ENCODE data around the gene CEP135. TPM values are rescaled to one million over a fixed set of nuclear protein-coding genes. Genes with fewer than 3 reads are reported as not detected.
"Not testable (repeated sequence)": the region's sequence is repeated elsewhere in the genome, so short reads cannot be mapped to it uniquely, and the experiment has no call there.

CEP135 gene
- total RNA-seq, 1 donor from 2014 or later: 6.5 TPM

DNA sequence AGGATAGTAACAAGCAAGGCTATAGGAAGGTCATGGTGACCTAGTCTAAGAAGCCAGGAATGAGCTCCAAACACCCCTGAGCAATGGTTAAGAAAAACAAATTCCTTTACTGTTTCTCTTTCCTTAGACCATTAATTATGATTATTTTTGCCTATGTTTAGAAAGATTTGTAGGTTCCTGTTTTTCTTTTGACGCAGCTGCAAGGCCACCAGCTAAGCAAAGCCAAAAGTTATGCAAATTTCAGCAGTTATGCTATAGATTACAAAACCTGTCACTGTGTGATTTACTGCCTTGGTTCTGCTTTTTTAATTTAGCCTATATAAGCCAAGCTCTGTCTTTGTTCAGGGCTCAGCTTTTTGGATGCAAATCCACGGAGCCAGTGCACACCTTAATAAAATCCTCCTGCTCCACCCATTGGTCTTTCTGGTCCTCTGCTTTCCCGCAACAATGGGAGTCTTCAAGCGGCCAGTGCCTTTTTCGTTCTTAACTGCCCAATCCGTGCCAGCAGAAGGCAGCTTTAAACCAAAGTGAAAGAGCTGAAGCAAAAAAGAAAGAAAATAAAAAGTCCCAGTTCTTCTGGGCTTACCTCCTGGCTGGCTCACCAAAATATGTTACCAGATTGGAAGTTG lies 1.4 kb upstream of the CEP135 start:
- DNase-seq (ENCODE audit: low read depth in 2 of 2): peak; percentile 16 to 30

DNA sequence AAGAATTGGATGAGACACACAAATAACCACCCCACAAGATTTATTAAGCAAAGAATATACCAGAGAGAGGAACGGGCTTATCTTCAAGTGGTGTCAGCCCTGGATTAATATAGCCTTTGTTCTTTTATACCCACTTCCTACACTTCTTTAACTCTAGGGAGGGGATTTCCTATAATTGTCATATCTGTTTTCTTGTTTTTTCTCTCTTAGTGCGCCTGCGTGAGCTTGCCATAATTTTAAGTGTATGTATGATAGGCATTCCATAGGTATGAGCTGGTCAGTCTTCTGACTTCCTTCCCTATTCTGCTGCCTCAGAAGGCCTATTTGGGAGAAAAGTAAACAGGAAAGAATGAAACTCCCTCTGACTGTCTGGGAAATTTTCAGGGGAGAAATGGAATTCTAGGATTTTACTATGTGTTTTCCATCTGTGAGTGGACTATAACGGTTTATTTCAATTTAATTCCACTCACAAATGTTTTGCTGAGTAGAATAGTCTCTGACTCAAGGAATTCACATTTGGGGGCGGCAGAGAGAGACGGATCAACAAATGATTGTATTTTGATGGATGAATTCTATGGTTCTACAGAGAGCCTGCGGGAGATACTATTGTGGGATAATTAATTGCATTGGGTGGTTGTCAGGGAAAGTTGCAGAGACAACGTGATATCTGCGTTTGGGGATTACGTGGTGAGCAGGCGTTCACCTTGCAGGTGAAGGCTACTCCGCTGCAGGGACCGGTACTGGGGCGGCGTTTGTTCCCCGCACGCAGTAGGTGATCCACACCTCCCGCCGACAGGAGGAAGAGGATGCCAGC lies 626 bp upstream of the CEP135 start:
- DNase-seq (ENCODE audit: low read depth in 2 of 2): peak; percentile 78 to 98

DNA sequence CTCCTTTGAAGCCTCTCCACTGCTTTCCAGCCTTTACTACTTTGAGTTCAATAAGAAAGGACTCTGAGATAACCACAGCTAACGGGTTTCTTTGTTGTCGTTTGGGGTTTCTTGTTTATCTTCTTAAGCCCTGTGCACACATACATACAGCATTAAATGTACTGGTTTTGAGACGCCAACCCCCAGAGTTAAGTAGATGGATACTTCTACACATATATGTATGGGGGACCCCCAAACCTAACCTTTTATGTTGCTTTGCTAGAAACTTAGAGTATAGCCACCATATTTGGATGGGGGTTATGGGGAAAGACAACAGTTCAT lies 697 bp downstream of the CEP135 start:
- DNase-seq (ENCODE audit: low read depth in 2 of 2): peak in 1 of 2 donors; percentile 9

DNA sequence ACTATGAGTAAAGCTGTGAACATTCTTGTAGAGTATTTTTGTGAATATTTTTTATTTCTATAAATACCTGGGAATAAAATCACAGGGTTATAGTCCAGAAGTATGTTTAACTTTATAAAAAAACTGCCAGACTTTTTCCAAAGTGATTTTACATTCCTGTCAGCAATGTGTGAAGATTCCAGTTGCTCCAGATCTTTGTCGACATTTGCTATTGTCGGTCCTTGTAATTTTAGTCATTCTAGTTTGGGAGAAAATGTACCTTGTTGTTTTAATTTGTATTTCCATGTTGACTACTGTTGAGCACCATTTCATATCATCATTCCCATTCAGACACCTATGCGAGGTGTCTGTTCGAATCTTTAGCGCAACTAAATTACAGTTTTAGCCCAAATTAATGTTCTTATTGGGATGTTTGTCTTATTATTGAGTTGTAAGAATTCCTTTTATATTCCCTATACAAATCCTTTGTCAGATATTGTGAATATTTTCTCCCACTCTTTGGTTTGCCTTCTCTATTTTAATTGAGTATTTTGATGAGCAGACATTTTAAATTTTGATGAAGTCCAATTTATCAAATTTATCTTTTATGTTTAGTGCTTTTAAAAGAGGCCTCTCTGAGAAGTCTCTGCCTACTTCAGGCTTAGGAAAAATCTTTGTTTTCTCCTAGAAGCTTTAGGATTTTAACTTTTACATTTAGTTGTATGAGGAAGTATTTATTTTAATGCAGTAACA lies 2.6 kb downstream of the CEP135 start:
- no peak for DNase-seq (ENCODE audit: low read depth in 2 of 2)

DNA sequence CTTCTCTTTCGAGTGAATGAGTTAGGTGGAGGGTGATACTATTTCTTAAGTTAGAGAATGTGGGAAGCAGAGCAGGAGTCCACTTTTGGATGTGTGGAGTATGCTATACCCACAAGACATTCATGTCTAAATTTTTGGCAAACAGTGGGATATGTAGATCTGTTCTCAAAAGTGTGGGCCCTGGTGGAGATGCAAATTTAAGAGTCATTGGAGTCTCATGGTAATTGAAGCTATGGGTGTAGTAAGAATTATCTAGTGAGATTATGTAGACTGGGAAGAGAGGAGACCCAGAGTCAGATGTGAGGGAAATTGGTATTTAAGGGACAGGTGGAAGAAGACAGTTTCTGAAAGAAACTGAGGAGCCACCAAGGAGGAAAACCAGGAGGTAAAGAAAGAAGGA lies 7.0 kb downstream of the CEP135 start:
- DNase-seq (ENCODE audit: low read depth in 2 of 2): no peak

DNA sequence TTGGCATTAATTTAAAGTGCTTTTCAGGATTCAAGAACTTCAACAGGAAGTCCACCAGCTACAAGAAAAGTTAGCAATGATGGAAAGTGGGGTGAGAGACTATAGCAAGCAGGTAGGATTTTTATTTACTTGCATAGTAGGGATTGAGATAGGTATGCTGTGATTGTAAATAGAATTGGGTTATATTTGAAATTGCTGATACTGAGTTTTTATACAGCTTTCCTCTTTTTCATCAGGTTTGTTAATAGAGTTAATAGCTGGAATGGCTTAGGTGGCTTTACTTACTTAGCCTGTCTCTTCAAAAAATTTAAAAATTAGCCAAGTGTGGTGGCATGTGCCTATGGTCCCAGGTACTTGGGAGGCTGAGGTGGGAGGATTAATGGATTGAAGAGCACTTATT lies 10.9 kb downstream of the CEP135 start:
- no peak for DNase-seq (ENCODE audit: low read depth in 2 of 2)

DNA sequence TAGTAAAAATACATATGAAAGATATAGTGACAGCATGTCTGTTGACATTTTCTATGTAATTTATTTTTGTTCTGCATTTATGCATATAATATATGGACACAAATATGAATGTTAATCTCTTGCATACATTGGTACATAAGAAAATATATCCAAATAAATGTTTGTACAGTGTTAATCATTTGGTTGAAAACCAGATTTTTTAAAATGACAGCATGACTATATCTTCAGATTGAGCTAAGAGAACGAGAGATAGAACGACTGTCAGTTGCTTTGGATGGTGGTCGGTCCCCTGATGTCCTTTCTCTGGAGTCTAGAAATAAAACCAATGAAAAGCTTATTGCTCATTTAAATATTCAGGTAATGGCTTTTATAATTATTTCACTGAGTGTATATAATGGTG lies 15.3 kb downstream of the CEP135 start:
- DNase-seq (ENCODE audit: low read depth in 2 of 2): no peak

DNA sequence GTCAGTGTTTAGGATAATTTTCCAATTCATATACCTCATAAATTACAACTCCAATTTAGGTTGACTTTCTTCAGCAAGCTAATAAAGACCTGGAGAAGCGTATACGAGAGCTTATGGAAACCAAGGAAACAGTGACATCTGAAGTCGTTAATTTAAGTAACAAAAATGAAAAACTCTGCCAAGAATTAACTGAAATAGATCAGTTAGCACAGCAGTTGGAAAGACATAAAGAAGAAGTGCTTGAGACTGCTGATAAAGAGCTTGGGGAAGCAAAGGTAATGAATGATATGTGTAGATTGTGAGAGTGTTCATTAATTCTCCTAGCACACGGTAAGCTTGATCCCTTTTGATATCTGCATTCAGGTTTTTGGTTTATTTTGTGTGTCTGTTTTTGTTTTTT lies 16.8 kb downstream of the CEP135 start:
- DNase-seq (ENCODE audit: low read depth in 2 of 2): no peak

DNA sequence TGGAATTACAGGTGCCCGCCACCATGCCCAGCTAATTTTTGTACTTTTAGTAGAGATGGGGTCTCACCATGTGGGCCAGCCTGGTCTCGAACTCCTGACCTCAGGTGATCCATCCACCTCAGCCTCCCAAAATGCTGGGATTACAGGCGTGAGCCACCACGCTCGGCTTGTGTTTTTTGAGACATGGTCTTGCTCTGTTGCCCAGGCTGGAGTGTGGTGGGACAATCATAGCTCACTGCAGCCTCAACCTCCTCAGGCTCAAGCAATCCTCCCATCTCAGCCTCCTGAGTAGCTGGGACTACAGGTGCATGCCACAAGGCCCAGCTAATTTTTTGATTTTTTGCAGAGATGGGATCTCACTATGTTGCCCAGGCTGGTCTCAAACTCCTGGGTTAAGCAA lies 17.6 kb downstream of the CEP135 start:
- DNase-seq (ENCODE audit: low read depth in 2 of 2): not testable (repeated sequence)

DNA sequence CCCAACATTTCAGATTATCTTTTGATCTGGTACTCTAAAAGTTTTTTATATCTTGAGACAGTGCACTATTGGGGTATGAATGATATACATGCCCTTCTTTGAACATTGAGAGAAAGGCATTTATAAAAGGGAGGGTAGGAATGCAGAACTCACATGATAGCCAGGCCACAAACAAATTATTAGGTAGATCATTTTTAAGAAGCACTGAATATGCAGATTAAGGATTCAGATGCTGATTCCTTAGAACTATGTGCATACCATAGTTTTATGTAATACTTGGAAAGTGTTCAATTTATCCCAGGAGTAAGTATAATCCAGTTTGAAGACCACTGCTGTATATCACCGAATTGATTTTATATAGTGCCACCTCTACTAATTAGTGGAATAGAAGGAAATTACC lies 18.6 kb downstream of the CEP135 start:
- DNase-seq (ENCODE audit: low read depth in 2 of 2): no peak

DNA sequence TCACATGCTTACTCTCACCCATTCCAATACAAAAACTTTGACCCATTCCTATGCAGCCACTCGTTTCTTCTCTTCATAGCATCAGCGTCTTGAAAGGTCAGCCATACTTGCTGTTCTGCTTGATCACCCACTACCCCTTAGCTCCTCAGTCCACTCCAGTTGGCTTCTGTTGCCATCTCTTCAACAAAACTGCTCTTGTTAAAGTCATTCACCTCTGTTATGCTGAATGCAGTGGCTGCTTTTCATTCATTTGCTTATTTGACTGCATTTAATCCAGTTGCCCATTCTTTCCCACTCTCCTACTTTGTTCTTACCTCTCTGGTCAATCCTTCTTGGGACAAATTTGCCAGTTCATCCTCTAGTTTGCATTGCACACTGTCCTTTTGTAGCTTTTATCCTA lies 24.9 kb downstream of the CEP135 start:
- no peak for DNase-seq (ENCODE audit: low read depth in 2 of 2)

DNA sequence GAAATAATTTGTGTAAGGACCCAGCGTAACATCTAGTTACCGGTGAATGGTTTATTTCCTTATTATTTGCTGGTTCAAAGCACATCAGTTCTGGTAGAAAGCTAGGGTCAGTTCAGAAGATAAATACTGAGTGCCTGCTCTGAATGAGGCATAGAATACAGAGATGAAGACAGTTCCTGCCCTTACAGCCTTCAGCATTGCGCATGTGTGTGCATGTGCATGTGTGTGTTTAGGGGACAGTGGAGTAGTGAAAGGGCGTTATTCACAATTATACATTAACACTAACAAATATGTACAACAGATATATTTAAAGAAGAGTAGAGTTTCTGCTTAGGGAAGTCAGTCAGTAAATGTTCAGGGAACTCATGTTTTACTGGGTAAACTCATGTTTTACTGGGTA lies 29.1 kb downstream of the CEP135 start:
- no peak for DNase-seq (ENCODE audit: low read depth in 2 of 2)

DNA sequence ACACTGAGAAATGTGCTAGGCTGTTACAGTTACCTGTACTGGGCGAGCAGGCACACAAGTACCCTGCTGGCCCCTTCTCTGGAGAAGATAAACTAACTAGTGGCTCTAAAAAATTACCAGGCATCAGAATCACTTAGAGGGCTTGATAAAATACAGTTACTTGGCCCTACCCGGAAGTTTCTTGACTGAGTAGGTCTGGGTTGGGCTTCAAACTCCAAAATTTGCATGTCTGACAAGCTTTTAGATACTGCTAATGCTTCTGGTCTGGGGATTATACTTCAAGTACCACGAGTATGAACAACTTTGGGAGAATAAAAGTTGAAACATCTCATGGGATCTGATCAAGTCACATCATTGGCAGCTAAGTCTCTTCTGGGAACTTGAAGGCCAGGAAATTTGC lies 30.8 kb downstream of the CEP135 start:
- no peak for DNase-seq (ENCODE audit: low read depth in 2 of 2)

DNA sequence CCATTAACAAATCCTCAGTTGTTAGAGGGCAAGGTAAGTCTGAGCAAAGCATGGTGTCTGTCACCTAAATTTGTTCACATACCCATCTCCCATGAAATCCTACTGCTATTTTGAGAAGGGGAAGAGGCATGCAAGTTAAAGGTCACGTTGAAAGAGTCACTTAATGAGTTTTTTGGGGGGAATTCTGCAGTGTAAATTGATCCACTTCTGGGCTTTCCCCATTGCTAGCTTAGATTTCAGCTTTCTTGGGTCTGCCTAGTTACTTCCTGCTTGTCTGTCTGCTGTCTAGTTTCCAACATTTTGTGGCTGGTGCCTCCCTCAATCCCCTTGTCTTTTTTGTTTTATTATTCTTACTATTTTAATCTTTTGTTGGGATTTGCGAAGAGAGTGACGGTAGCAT lies 32.0 kb downstream of the CEP135 start:
- no peak for DNase-seq (ENCODE audit: low read depth in 2 of 2)

DNA sequence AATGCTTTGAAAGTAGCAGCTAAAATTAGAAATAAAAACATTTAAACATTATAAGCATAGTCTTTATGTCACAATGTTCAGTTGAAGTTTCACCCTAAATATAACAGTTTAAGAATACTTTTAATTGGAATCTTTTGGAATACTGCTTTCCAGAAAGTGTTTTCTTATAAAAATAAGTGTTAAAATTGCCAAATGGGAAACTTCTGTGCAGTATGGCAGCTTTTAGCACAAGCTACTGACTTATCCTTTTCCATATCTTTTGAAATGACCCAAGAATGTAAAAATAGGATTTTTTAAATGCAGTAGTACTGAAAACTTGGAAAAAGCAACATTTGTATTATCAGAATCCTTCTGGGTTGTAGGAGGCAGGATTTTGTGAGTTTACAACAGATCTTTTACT lies 34.2 kb downstream of the CEP135 start:
- no peak for DNase-seq (ENCODE audit: low read depth in 2 of 2)

DNA sequence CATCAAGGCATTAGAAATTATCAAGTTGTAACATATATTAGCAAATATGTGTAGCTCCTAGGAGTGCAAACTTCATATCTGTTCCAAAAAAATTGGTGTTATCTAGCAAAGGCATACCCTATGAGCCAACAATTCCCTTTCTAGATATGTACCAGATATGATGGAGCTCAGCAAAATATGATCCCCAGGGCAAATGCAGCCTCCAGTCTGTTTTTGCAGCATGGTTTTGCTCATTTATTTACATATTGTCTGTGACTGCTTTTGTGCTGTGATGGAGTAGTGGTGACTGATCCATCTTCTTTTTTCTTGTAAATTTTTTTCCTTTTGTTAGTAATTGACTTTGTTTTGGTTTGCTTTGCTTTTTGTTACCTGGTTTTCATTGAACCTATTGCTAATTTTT lies 41.0 kb downstream of the CEP135 start:
- DNase-seq (ENCODE audit: low read depth in 2 of 2): no peak

DNA sequence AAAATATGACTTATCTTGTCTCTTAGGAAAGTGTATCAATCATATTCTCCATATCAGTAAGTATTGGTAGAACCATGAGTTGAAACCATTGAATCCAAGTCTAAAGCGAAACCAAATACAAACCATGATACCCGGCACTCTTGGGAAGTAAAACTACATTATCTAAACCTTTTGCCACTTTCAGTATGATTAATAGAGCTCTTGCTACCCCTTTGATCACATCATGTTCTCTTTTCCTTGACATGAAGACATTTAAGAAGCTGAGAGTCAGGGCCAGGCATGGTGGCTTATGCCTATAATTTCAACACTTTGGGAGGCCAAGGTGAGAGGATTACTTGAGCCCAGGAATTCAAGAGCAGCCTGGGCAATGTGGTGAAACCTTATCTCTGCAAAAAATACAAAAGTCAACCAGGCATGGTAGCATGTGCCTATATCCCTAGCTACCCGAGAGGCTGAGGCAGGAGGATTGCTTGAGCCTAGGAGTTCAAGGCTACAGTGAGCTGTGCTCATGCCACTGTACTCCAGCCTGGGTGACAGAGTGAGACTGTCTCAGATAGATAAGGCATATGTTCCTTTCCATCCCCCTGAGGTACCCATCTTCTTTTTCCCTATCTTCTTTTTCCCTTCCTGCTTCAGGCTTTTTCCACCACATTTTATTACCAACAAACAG lies 45.4 kb downstream of the CEP135 start:
- no peak for DNase-seq (ENCODE audit: low read depth in 2 of 2)

DNA sequence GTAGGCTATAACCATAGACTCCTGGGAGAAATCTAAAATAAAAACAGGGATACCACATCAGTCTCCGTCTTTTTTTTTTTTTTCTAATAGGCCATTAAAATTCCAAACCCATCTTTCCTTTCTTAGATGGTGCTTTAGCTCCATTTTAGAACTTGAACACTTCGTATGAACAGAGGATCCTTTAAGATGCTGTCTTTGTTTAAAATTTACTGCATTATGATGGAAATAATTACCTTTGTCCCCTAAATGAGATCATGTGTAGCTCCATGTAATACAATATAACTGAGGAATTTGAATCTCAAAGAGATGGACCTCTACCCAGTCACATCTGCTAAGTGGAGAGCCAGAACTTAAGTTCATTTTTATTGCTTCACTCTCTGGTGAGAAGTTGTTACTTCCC lies 47.9 kb downstream of the CEP135 start:
- DNase-seq (ENCODE audit: low read depth in 2 of 2): no peak

DNA sequence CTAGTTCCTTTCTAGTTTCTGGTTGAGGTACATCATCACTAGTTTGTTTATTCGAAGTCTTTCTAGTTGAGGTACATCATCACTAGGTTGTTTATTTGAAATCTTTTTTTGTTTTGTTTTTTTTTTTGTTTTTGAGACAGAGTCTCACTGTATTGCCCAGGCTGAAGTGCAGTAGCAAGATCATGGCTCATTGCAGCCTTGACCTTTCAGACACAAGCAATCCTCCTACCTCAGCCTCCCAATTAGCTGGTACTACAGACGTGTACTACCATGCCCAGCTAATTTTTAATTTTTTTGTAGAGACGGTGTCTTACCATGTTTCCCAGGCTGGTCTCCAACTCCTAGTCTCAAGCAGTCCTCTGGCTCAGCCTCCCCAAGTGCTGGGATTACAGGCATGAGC lies 54.9 kb downstream of the CEP135 start:
- no peak for DNase-seq (ENCODE audit: low read depth in 2 of 2)

DNA sequence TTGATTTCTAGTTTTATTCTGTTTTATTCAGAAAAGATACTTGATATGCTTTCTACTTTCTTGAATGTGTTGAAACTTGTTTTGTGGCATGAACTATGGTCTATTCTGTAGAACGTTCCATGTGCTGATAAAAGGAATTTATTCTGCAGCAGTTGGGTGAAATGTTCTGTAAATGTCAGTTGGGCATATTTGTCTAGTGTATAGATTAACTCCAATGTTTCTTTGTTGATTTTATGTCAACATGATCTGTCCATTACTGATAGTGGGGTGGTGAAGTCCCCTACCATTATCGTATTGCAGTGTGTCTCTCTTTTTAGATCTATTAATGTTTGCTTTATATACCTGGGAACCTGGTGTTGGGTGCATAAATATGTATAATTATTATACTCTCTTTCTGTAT lies 55.5 kb downstream of the CEP135 start:
- no peak for DNase-seq (ENCODE audit: low read depth in 2 of 2)

DNA sequence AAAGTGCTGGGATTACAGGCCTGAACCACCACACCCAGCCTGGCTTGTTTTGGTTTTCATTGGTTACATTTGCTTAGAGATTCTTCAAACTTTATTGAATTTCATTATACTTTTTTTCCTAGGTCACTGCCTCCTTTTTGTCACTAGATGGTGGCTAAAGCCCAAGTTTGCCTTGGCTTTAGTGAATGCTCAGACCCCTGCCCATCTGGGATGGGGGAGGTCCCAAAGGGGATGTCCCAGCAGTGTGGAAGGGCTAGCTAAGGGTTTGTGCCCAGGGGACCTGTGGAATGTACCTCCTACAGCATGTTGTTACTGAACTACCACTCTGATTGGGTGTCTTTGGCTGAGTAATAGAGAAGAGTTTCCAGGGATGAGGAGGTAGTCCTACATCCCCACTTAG lies 58.4 kb downstream of the CEP135 start:
- no peak for DNase-seq (ENCODE audit: low read depth in 2 of 2)

DNA sequence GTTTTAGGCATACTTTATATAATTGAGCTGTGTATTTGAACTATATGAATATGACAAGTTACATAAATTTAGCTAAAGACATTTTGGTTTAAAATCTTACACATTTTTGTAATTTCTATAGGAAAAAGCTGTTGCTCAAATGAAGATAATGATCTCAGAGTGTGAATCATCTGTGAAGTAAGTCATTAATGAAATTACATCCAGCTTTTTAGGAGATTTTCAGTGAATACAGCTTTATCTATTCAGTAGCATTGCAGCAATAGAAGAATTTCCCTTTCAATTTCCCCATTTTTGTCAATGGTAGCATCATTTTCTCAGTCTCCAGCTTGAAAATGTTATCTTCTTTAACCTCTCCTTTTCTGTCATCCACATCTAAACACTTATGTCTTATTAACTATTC lies 59.5 kb downstream of the CEP135 start:
- no peak for DNase-seq (ENCODE audit: low read depth in 2 of 2)
